GM12873 (cell line): Measurements from ENCODE around the gene TBX21.
A peak's percentile ranks its signal among the peaks of the same experiment; 100 is the strongest.

Experiments
- CTCF ChIP-seq: IDR thresholded peaks from 2 replicates; pipeline ENCODE4 v1.5.1; 2012; ENCODE audit warnings: low read depth, mild to moderate bottlenecking, moderate library complexity, low read length, control low read depth; ENCODE audit not compliant: insufficient read depth; ENCODE audit errors: missing control alignments

The TBX21 gene

GRCh38 chr17:47717261-47717697 lies 15.8 kb upstream of the TBX21 start:
- peak; percentile 54 for TF ChIP-seq CTCF

- no peak for TF ChIP-seq CTCF
These were observed 14.9 kb upstream of the TBX21 start for GRCh38 chr17:47717979-47718621.

- TF ChIP-seq CTCF: no peak
These were observed 14.2 kb upstream of the TBX21 start for GRCh38 chr17:47718634-47719405.

GRCh38 chr17:47719411-47720152 lies 13.5 kb upstream of the TBX21 start:
- TF ChIP-seq CTCF: no peak

- no peak for TF ChIP-seq CTCF
These were observed 12.8 kb upstream of the TBX21 start for GRCh38 chr17:47720196-47720595.

GRCh38 chr17:47720754-47721533 lies 12.1 kb upstream of the TBX21 start:
- no peak for TF ChIP-seq CTCF
